SK-N-SH (cell line): ENCODE measurements around the gene AKR1C4. TPM values are rescaled to one million over a fixed set of nuclear protein-coding genes. Genes with fewer than 3 reads are reported as not detected.

Experiments
- CTCF ChIA-PET: fragments of 300-600, 350-600 bp; formaldehyde crosslinking; extraction: SDS; loops from one replicate; lab custom pipeline; 2021; lab: Yijun Ruan, JAX
- POLR2A ChIA-PET: fragments of 350-600 bp; sonication (Branson Sonifier 250); formaldehyde crosslinking; extraction: SDS; loops from one replicate; lab custom pipeline; 2020; ENCODE audit warnings: antibody characterized with exemption, inconsistent platforms; lab: Yijun Ruan, JAX
- DNase-seq: peaks from one replicate; pipeline ENCODE4 v3.0.0; 2012
- H2AFZ ChIP-seq: fragments of 200-600 bp; sonication (generic); 2 replicates; pipeline ENCODE4 v1.8.1; 2016; ENCODE audit warnings: antibody characterized with exemption, mild to moderate bottlenecking, low read depth
- H3F3A ChIP-seq: fragments of 200-600 bp; sonication (generic); replicated peaks from 2 replicates; pipeline ENCODE3; 2016; ENCODE audit warnings: antibody characterized with exemption, mild to moderate bottlenecking; ENCODE audit not compliant: insufficient read depth
- H3K27ac ChIP-seq, 2 experiments: fragments of 200-500 bp in 1 of 2; fragments of 200-600 bp in 1 of 2; sonication (Bioruptor generic) in 1 of 2; sonication (generic), shearing (Covaris generic) in 1 of 2; 2 replicates each; pipeline versions ENCODE4 v1.5.1 to v1.6.1; 2014 to 2016; ENCODE audit warnings: low read depth in 2 of 2, inconsistent platforms in 1 of 2, low read length in 1 of 2, mild to moderate bottlenecking in 1 of 2, mixed read lengths in 1 of 2
- H3K27me3 ChIP-seq: fragments of 200-600 bp; sonication (generic), shearing (Covaris generic); 2 replicates; pipeline ENCODE4 v1.6.1; 2016; ENCODE audit warnings: mixed run types; ENCODE audit not compliant: insufficient read depth
- H3K36me3 ChIP-seq, 2 experiments: fragments of 200-500 bp in 1 of 2; fragments of 200-600 bp in 1 of 2; sonication (Bioruptor generic) in 1 of 2; sonication (generic) in 1 of 2; replicated peaks in 1 of 2; 2 replicates each; pipeline versions ENCODE3 to v1.5.1; 2014 to 2016; ENCODE audit warnings: low read length in 1 of 2, mild to moderate bottlenecking in 1 of 2; ENCODE audit not compliant: insufficient read depth in 2 of 2, control insufficient read depth in 1 of 2
- H3K4me1 ChIP-seq, 2 experiments: fragments of 200-500 bp in 1 of 2; fragments of 200-600 bp in 1 of 2; sonication (Bioruptor generic) in 1 of 2; sonication (generic), shearing (Covaris generic) in 1 of 2; 2 replicates each; pipeline versions ENCODE4 v1.5.1 to v1.6.1; 2014 to 2016; ENCODE audit warnings: low read depth in 1 of 2, low read length in 1 of 2, mixed run types in 1 of 2; ENCODE audit not compliant: insufficient read depth in 2 of 2, control insufficient read depth in 1 of 2
- H3K4me2 ChIP-seq: fragments of 200-600 bp; sonication (generic), shearing (Covaris generic); 2 replicates; pipeline ENCODE4 v1.6.1; 2017; ENCODE audit warnings: mixed run types
- H3K4me3 ChIP-seq, 2 experiments: fragments of 200-500 bp in 1 of 2; fragments of 200-600 bp in 1 of 2; sonication (Bioruptor generic) in 1 of 2; sonication (generic), shearing (Covaris generic) in 1 of 2; 2 replicates each; pipeline versions ENCODE4 v1.5.1 to v1.8.1; 2014 to 2016; ENCODE audit warnings: low read depth in 2 of 2, inconsistent platforms in 1 of 2, low read length in 1 of 2, mild to moderate bottlenecking in 1 of 2, mixed read lengths in 1 of 2, moderate library complexity in 1 of 2
- H3K79me2 ChIP-seq: fragments of 200-600 bp; sonication (generic); 2 replicates; pipeline ENCODE4 v1.8.1; 2017; ENCODE audit warnings: mild to moderate bottlenecking; ENCODE audit not compliant: insufficient read depth
- H3K9ac ChIP-seq: fragments of 200-600 bp; sonication (generic); 2 replicates; pipeline ENCODE4 v1.6.1; 2017; ENCODE audit warnings: mixed run types
- H3K9me2 ChIP-seq: fragments of 200-600 bp; sonication (generic); 2 replicates; pipeline ENCODE4 v1.6.1; 2017; ENCODE audit warnings: mixed run types
- H3K9me3 ChIP-seq: fragments of 200-600 bp; sonication (generic); 2 replicates; pipeline ENCODE4 v1.6.1; 2017; ENCODE audit warnings: mixed run types, mild to moderate bottlenecking, moderate library complexity
- H4K20me1 ChIP-seq: fragments of 200-600 bp; sonication (generic); 2 replicates; pipeline ENCODE4 v1.6.1; 2017; ENCODE audit warnings: mild to moderate bottlenecking, mixed run types; ENCODE audit not compliant: insufficient read depth
- CTCF ChIP-seq: fragments of 200-600 bp; sonication (generic); IDR thresholded peaks from 2 replicates; pipeline ENCODE4 v1.6.1; 2017; ENCODE audit warnings: antibody characterized with exemption, mild to moderate bottlenecking, moderate library complexity
- EZH2phosphoT487 ChIP-seq: fragments of 200-600 bp; sonication (generic); IDR thresholded peaks from 2 replicates; pipeline ENCODE4 v1.6.1; 2017; ENCODE audit warnings: low read depth, mixed run types, mild to moderate bottlenecking, antibody characterized with exemption, moderate library complexity, borderline replicate concordance
- FOSL2 ChIP-seq: IDR thresholded peaks from 2 replicates; pipeline ENCODE4 v1.4.0; 2012; ENCODE audit warnings: low read depth, mild to moderate bottlenecking, moderate library complexity, borderline replicate concordance
- FOXJ3 ChIP-seq: sonication (generic); formaldehyde crosslinking; IDR thresholded peaks from 2 replicates; pipeline ENCODE4 v1.5.1; 2020; ENCODE audit warnings: mild to moderate bottlenecking, missing genetic modification reagents
- GABPA ChIP-seq: IDR thresholded peaks from 2 replicates; pipeline ENCODE4 v1.4.0; 2012; ENCODE audit warnings: low read depth, mild to moderate bottlenecking
- MEF2A ChIP-seq: IDR thresholded peaks from 2 replicates; pipeline ENCODE4 v1.4.0; 2012; ENCODE audit warnings: low read depth, borderline replicate concordance
- NRF1 ChIP-seq: IDR thresholded peaks from 2 replicates; pipeline ENCODE4 v1.6.1; 2012; ENCODE audit warnings: low read depth, mild to moderate bottlenecking, low read length
- PBX3 ChIP-seq: IDR thresholded peaks from 2 replicates; pipeline ENCODE4; 2012
- POLR2AphosphoS5 ChIP-seq: IDR thresholded peaks from 2 replicates; pipeline ENCODE4 v1.6.1; 2012; ENCODE audit warnings: low read depth, low read length
- RAD21 ChIP-seq: IDR thresholded peaks from 2 replicates; pipeline ENCODE4 v1.6.1; 2012; ENCODE audit warnings: mild to moderate bottlenecking, low read length
- RCOR1 ChIP-seq: fragments of 150-350 bp; IDR thresholded peaks from 2 replicates; pipeline ENCODE4 v1.6.1; 2017; ENCODE audit warnings: antibody characterized with exemption, low read length
- REST ChIP-seq: IDR thresholded peaks from 2 replicates; pipeline ENCODE4 v1.6.1; 2012; ENCODE audit warnings: mild to moderate bottlenecking, low read depth, low read length, moderate library complexity
- RFX5 ChIP-seq: IDR thresholded peaks from 2 replicates; pipeline ENCODE4 v1.6.1; 2012; ENCODE audit warnings: mild to moderate bottlenecking, improper control_type of control experiment, low read length
- SIN3A ChIP-seq: IDR thresholded peaks from 2 replicates; pipeline ENCODE4 v1.6.1; 2012; ENCODE audit warnings: low read depth, mild to moderate bottlenecking, low read length, moderate library complexity, borderline replicate concordance
- SMC3 ChIP-seq: IDR thresholded peaks from 2 replicates; pipeline ENCODE4 v1.6.1; 2012; ENCODE audit warnings: low read depth, low read length, improper control_type of control experiment
- TCF12 ChIP-seq: IDR thresholded peaks from 2 replicates; pipeline ENCODE4 v1.4.0; 2012
- TEAD4 ChIP-seq: IDR thresholded peaks from 2 replicates; pipeline ENCODE4 v1.4.0; 2012; ENCODE audit warnings: mild to moderate bottlenecking, borderline replicate concordance; ENCODE audit not compliant: insufficient read depth
- ZBTB33 ChIP-seq: IDR thresholded peaks from 2 replicates; pipeline ENCODE4 v1.4.0; 2012; ENCODE audit warnings: low read depth, borderline replicate concordance
- WGBS: methylation state at CpG from one replicate; pipeline ENCODE4 v1.1.6; 2017; ENCODE audit warnings: low lambda C conversion rate; 5-methylcytosine and 5-hydroxymethylcytosine counted together
- polyA plus RNA-seq, 3 experiments: library from polyadenylated mRNA; depleted of rRNA; stranded (reverse); fragments of >200 nt; gene quantifications; 2 replicates each; pipeline ENCODE4 v1.2.3, GENCODE V29; 2012
- TF ChIP-seq, protein P1 (sequence below): IDR thresholded peaks from 2 replicates; pipeline ENCODE4 v1.4.0; 2012; ENCODE audit warnings: low read depth
- TF ChIP-seq, protein P2 (sequence below): IDR thresholded peaks from 2 replicates; pipeline ENCODE4 v1.4.0; 2012; ENCODE audit warnings: low read depth, borderline replicate concordance

AKR1C4 gene
- polyA plus RNA-seq, 1 of the 3 experiments (the other 2 are of a cell fraction) = not detected

DNA sequence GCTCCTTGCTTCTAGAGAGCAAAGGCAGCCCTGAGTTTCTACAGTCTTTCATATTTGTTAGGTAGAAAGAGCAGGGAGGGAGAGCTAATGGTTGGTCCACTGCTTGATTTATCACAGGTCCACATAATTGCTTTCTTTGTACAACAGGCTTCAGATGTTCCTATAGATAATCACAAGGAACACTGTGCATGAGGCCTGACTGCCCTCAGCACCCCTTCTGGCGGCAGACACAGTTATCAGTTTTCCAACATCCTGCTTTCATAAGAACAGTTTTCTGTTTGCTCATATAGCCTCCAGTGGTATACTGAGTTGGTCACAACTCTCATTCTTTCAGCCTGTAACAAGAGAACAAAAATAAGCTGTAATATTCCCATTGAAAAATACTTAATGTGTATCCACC lies 69.7 kb downstream of the AKR1C4 start:
- Histone ChIP-seq H3K9me2 (no peaks in the 10 kb centered on the region), H3K9ac (no peak overlapping the region), H3K4me1 (no peaks in the 10 kb centered on the region), H3K9me3 (0 out of 2 replicates have a peak, but pooled peaks cover 3% of the 10 kb centered on the region), H3K79me2 (no peaks in the 10 kb centered on the region), H4K20me1 (no peaks in the 10 kb centered on the region), H3K4me3 (no peak overlapping the region), H2AFZ (no peak overlapping the region), H3K4me2 (no peak overlapping the region), H3F3A (no peaks in the 10 kb centered on the region), H3K27ac (no peak overlapping the region), H3K27me3 (no peaks in the 10 kb centered on the region; the same call in 1 of the 2 replicates), H3K36me3 (no peaks in the 10 kb centered on the region)
- WGBS = 25% methylated on average over 1 of the region's 1 CpG
- TF ChIP-seq EZH2phosphoT487 (no peak), MEF2A (no peak), POLR2AphosphoS5 (no peak), ZBTB33 (no peak), FOSL2 (no peak), CTCF (no peak), SIN3A (no peak), FOXJ3 (CRISPR knock-in tag) (no peak), PBX3 (no peak), REST (no peak), RAD21 (no peak), GABPA (no peak), TEAD4 (no peak), NRF1 (no peak), RCOR1 (no peak), TCF12 (no peak), SMC3 (no peak), RFX5 (no peak)
- TF ChIP-seq, protein P1, sequence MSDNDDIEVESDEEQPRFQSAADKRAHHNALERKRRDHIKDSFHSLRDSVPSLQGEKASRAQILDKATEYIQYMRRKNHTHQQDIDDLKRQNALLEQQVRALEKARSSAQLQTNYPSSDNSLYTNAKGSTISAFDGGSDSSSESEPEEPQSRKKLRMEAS = no peak
- TF ChIP-seq, protein P2, sequence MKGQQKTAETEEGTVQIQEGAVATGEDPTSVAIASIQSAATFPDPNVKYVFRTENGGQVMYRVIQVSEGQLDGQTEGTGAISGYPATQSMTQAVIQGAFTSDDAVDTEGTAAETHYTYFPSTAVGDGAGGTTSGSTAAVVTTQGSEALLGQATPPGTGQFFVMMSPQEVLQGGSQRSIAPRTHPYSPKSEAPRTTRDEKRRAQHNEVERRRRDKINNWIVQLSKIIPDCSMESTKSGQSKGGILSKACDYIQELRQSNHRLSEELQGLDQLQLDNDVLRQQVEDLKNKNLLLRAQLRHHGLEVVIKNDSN = no peak
- CTCF ChIA-PET = no interaction called here
- DNase-seq = no peak
- POLR2A ChIA-PET = no interaction called here
